GM19351 (cell line): ENCODE results near the gene GPR180.

Experiments used
- ATAC-seq: cut with Tn5 transposase; IDR thresholded peaks from one replicate; pipeline ENCODE4 v1.9.1; 2021; ENCODE audit warnings: mild to moderate bottlenecking, moderate library complexity; ENCODE audit not compliant: unreplicated experiment

GPR180 gene

DNA sequence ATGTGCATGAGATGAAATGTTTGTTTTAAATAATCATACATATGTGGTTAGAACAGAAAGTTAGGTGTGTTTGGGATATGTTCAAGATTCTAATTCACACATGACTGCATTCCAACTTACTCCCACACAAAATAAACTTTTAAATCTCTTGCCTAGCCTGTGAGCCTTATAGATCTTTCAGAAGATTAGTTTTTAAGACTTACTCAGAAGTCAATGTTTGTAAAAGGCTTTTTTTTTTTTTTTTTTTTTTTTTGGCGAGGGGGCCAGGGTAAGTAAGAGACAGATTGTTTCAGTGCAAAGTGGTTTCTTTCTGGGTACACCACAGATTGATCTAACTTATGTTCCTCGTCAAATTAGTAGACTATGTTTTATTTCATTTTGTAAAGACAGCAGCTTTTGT, 39.1 kb downstream of the GPR180 start:
- ATAC-seq, result no peak

DNA sequence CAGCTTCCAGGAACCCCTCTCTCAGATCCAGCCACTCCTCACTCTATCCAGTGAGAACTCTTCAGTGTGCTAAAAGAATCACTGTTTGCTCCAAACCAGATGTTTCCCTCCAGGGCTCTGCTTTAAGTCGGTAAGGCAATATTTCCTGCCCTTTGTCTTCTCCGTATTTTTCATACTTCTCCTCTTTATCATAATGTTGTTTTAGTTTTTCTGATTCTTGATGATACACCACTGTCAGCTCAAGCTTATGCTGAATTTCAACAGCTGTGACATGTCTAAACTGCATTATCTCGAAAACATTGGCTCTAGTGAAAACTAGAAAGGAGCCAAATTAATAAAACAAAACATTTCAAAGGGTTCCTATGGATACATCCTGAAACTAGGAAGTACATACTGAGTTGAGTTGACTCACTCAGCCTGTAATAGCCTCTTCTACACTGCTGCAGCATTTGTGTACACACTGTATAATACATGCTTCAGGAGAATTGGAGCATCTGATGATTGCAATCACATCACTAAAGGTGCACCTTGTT, 39.8 kb downstream of the GPR180 start:
- ATAC-seq, result no peak

DNA sequence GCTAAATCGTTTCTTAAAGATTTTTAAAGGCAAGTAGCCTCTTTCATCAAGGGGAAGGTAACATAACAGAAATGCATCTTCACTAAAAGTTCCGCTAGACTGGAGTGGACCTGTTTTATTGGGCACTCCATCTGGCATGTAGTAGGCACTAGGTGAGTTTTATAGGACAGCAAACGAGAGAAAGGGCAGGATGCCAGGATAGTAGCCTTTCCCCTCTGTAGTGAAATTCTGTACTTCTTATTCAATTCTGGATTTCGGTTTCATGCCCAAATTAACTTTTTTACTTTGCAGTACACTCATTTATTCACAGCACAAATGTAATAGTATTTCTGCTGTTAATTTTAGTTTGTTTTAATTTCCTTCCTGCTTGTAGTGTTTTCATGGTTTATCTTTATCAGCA, 45.2 kb downstream of the GPR180 start:
- ATAC-seq, result peak; percentile 81

DNA sequence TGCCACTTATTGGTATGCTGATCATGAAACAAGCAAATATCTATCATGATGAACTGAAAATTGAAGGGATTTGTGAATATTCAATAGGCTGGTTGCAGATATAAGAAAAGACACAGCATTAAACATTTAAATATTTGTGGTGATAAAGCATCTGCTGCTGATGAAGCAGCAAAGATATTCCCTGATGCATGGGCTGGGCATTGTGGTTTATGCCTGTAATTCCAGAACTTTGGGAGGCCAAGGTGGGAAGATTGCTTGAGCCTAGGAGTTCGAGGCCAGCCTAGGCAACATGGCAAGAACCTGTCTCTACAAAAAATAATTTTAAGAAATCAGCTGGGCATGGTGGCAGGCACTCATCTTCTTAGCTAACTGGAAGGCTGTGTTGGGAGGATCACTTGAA, 54.5 kb downstream of the GPR180 start:
- peak; percentile 2 for ATAC-seq

DNA sequence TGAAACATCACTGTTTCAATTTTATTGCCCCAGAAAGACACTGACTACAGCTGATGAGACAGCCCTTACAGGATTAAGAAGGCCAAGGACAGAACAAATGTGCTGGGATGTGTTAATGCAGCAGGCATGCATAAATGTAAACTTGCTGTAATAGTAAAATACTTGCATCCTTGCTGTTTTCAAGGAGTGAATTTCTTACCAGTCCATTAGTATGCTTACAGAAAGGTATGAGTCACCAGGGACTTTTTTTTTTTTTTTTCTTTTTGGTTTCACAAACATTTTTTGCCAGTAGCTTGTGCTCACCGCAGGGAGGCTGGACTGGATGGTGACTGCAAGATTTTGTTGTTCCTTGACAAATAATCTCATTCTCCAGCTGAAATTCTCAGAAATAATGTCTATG, 55.1 kb downstream of the GPR180 start:
- peak; percentile 88 for ATAC-seq

DNA sequence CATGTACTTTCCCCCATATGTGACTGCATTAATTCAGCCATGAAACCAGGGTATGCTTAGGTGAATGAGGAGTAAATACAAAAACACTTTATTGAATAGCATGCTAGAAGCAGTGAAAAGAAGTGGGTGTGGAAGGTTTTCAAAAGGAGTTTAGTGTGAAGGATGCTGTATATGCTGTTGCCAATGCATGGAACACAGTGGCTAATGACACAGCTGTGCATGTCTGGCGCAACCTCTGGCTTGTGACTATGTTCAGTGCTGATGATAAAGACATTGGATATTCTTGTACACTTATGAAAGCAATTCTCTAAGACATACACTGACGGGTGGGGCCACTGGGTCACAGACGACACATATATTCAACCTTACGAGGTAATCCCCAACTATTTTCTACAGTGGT, 55.5 kb downstream of the GPR180 start:
- peak; percentile 37 for ATAC-seq

DNA sequence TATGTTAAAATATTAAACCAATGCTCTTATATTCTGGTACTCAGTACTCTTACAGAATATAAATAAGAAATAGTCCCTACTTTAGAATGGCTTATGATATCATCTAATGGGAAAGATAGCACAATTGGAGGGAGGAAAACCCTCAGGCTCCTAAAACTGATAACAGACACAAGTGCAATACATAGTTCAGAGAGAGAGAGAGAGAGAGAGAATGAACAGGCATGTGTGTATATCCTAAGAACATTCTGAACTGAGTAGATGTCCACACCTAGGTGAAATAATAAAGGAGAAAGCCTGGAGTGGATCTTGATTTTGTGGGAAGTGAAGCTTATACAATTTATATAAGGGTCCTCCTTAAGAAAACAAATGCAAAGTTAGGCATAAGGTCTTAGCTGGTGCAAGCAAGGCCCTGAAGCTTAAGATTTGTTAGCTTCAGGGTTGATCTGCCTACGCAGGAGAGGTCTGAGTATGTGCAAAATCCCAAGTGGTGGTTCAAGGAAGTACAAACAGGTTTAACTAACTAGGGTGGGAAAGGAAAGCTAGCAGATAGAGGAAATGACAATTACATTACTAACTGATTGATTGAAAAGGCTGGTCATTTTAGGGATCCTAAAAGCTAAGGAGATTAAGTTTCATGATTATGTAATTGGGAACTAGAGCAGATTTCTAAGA, 57.4 kb downstream of the GPR180 start:
- no peak for ATAC-seq

DNA sequence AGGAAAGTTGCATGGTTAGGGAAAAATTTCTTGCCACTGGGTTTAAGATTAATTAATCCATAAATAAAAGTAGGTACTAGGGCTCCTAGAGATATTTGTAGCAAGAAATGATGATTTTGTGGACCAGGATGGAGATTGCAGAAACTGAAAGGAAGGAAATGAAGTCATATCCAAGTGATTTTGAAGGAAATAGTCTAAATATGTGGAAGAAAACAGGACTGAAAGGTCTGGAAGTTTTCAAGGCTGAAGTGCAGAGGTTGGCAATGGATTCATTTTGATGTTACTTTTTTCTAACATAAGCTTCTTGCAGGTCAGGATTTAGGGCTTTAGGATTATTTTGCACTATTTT, 57.9 kb downstream of the GPR180 start:
- no peak for ATAC-seq

DNA sequence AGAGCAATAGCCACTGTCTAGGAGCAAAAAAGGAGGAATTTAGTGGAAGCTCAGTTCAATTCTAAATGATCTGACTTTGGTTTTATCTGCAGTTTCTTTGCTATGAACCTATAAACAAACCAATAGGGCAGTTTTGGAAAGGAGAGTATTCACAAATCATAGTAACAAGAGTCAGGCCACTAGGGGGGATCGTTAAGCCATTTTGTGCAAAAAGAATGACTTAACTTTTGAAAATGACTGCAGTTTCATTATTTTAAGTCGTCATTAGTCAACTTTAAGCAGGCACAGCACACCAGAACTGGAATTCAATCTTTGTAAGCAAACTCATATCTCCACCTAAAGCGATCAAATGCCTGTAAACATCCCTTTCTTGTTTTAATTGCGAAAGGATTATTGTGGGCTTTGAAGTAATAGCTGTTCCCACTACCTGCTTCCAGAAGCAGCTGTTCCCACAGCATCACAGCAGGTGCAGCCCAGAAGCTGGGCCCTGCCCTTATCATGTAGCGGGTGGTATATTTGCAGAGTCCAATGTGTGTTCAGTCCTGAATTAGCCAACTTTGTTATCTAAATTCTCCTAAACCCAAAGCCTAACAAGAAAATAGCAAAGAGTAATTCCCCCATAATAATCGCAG, 59.2 kb downstream of the GPR180 start:
- ATAC-seq, result peak; percentile 37

DNA sequence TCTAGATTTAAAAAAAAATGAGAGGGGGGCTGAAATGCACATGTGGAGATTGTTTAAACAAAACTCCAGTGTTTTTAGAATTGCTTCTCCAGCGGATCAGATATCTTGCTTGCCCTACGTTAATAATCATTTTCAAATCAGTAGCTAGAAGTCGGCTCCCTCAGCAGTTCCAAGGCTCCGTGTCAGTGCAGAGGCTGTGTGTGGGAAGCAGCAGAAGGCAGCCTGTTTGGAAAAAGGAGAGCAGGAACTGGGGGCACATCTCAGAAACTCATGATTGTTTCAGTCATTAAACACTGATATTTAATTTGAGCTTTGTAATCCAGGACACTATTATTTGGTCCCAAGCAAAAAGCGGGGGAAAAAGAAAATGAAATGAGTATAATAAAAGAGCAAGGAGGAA, 59.7 kb downstream of the GPR180 start:
- no peak for ATAC-seq

DNA sequence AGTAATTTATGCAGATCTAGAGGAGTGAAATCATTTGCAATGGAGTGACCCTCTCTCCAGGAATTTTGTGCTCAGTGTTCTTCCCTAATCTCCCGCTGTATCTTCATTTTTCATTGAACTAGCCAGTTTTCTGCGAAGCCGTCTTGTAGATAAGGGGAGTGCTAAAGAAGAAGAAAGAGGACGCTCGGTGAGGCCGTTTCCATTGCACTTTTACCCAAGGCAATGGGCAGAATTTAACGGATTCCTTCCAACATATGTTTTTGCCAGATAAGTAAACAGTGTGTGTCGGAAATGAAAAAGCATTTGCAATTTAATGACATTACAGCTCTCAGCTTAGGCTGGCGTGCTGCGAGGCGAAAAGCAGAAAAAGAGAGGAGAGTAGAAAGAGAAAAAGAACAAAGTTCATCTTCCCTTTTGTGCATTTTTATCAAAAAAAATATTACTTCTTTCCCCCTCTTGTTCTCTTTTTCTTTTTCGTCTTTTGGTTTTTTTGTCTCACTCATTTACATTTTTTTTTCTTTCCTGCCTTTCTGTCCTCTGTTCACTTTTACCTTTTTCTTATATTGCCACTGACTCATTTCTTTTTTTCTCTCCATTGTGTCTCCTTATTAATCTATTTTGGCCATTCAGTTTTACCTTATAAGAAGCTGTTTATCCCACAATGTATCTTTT, 60.8 kb downstream of the GPR180 start:
- ATAC-seq, result no peak

DNA sequence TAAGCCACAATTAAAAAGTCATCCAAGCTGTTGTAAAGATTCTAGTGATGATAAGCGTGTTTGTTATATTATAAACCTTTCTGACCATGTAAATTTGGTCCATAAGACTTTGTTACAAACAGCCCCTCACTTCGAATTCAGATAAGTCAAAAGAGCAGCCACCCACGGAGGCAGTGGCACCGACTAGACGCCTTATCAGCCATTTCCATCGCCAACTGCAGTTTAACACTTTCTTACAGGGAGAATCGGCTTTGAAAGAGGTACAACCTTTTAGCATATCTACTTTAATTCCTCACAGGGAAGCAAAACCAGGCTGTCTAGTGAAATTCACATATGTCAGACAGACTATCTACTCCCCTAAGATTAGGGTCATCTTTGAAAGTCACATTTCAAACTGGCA, 63.2 kb downstream of the GPR180 start:
- no peak for ATAC-seq

DNA sequence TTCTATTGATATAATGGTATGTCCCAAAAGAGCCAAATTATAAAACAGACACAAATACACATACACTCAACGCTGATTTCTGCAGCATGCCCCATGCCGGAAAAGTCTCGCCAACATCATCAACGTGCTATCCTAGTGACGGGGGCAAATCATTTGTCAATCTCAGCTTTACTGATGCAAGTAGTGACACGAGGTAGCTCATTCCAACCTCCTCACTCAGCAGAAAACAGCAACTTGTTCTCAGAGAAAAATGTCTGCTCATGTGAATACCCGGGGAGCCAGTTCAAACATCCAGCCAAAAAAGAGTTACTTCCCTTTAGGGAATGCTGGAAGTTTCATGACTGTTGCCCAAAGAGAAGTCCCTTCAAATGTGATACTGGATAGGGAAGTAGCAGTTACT, 64.4 kb downstream of the GPR180 start:
- no peak for ATAC-seq

DNA sequence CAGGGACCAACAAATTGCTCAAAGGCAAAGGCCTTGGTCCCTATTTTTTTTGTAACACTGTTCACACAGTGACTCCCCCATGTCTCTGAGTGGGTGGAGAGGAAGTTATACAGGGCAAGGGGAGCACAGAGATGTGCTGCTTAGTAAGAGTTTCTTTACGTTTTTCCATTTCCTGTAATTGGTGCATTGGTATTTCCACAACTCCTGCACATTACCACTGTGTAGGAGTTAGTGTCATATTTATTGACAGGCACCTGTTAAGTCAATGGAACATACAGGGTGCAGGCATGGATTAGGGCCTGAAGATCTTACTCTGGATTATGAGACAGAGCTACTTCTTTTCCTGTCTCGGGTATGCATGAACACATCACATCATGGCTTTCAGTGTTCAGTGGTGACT, 65.5 kb downstream of the GPR180 start:
- ATAC-seq, result peak; percentile 83

DNA sequence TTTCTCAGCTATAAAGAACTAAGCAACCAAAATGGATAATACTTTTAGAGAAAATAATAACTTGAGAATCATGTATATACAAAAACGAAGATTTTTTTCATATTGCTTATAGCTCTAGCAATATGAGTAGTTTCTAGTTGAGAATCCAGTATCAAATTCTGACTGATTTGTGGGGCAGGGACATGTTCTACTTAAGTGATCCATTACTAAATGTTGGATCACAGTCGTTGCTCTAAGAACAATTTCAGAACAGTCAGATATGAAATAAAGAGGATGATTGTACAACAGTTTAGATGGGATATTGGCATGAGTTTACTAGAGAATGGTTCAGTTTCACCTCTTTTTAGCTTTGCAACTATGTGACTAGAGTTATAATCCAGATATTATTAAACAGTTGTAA, 70.7 kb downstream of the GPR180 start:
- no peak for ATAC-seq

DNA sequence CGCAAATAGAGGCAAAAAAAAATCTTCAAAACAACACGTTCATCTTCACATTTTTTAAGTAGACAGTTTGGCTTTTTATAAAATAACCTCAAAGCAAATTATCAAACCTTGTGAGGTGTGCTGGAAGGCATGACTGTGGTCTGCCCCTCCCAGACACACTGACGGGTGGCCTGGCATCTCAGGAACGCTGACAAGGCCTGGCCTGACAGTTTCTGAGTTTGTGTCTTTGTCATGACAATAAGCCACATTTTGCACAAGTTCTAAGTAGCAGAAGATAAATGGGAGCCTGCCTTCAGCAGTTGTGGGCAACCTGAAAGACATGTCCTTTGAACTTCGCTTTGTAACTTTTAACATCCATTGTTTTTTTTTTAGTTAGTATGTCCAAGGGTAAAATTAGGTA, 72.2 kb downstream of the GPR180 start:
- no peak for ATAC-seq

DNA sequence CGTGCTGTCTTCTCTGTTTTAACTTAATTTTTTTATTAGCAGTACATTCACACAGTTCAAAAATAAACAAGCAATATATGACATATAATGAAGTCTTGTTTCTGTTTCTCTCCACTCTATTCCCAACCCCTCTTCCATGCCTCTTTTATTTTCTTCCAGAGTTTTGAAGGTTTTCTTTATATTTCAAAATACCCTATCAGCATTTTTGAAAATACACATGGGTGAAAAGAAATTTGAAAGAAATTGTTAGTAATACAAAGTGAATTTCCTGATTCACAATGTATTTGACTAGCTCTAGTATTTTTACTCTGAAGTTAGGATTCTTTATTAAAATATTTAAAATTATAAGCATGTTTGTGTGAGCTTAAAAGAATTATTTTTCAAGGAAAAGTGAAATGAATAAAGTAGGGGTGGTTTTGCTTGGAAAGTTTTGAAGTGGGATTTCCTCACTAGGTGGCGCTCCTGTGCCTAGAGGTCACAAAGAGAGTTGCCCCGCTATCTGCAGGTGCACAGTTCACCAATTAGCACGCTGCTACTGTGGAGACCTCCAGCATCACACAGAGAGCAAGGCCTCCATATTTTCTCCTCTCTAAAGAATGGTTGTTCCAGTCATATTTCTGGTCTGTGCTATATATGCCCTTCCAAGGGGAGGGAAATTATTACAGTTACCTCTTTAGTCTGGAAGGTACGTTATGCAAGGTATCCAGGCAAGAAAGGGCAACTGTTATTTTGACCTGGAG, 73.1 kb downstream of the GPR180 start:
- peak; percentile 91 for ATAC-seq

DNA sequence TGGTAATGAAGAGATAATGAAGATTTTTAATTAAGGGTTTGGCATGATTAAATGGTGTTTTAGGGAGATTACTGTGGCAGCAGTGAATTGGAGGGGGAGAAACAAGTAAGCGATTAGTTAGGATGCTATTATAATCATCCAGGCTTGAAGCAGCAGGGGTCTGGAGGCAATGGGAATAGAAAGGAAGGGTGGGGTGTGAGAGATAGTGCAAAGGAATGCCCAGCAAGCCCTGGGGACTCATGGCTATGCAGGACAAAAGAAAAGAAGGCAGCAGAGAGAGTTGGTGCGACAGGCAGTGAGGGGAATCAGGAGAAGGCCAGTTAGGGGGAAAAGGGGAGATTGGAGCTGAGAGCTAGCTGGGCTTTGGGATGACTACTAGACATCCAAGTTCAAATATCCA, 76.1 kb downstream of the GPR180 start:
- no peak for ATAC-seq

DNA sequence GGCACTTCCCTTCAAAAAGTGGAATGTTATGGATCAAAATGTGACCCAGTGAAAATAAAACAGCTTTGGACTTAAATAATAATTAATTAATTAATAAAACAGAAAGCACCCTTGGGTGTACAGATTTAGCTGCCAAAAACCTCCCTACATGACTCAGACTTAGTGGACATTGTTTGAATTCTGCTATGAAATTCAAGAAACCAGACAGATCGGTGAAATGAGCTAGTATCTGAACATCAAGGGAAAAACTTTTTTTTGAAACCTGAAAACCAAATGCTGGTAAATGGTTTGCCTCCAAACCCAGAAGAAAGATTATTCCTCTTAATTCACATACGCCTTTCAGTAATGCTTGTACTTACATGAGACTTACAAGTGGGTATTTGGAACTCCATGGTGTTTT, 77.2 kb downstream of the GPR180 start:
- no peak for ATAC-seq

DNA sequence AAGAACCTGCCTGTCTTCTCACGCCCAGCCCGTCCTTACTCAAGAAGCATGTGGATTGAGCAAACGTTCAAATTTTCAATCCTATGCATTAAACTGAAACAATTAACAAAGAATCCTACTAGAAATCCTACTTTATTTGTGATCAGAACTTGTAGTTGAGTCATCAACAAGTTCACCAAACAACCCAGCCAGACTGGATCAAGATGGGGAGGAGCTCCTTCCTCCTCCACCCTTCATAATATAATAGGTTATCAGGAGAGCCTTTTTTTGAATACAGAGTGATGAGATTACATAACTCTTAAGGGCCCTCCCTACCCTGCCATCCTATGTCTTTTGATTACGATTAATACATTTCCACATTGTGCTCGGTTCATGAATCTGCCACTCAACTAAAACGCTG, 78.0 kb downstream of the GPR180 start:
- ATAC-seq, result no peak

DNA sequence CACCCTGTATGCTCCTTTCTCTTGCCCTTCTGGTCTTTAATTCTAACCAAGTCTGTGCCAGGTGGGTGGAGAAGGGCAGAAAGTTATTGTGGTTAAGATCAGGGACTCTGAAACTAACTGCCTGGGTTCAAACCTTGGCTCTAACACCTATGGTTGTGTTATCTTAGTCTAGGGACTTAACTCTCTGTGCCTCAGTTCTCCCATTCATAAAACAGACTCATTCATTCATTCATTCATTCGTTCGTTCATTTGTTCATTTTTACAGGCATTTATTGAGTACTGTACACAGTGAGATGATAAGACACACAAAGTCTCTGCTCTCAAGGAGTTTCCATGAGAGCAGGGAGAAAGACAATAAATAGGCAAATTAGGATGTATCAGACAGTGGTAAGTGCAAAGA, 80.6 kb downstream of the GPR180 start:
- ATAC-seq, result no peak

DNA sequence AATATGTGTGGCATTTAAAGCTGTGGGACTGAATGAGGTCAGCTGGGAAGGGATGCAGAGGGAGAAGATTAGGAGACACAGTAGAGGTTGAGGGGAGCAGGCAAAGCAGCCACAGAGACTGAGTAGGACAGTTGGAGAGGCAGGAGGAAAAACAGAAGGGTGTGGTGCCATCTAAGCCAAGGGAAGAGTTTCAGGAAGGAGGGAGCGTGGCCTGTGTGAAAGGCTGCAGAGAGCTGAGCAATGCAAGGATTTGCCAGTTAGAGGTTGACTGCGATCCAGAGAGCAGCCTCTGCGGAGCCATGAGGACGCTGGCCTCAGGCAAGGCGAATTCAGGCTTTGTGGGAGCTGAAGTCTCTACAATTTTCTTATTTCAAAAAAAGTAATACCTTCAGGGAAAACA, 81.8 kb downstream of the GPR180 start:
- ATAC-seq, result no peak
